HG02938 (cell line): ENCODE results near the gene IRX3.

Experiments used
- ATAC-seq: cut with Tn5 transposase; IDR thresholded peaks from one replicate; pipeline ENCODE4 v1.9.1; 2021; ENCODE audit warnings: mild to moderate bottlenecking, moderate library complexity; ENCODE audit not compliant: unreplicated experiment

IRX3 gene

GRCh38 chr16:54291656-54292487, 5.3 kb upstream of the IRX3 start:
- ATAC-seq: no peak

GRCh38 chr16:54290833-54291655, 4.5 kb upstream of the IRX3 start:
- no peak for ATAC-seq

- no peak for ATAC-seq
These were observed 3.6 kb upstream of the IRX3 start for GRCh38 chr16:54289945-54290832.

- no peak for ATAC-seq
These were observed 2.8 kb upstream of the IRX3 start for GRCh38 chr16:54289242-54289944.

GRCh38 chr16:54288835-54289241, 2.3 kb upstream of the IRX3 start:
- no peak for ATAC-seq

GRCh38 chr16:54288030-54288834, 1.6 kb upstream of the IRX3 start:
- ATAC-seq: no peak

DNA sequence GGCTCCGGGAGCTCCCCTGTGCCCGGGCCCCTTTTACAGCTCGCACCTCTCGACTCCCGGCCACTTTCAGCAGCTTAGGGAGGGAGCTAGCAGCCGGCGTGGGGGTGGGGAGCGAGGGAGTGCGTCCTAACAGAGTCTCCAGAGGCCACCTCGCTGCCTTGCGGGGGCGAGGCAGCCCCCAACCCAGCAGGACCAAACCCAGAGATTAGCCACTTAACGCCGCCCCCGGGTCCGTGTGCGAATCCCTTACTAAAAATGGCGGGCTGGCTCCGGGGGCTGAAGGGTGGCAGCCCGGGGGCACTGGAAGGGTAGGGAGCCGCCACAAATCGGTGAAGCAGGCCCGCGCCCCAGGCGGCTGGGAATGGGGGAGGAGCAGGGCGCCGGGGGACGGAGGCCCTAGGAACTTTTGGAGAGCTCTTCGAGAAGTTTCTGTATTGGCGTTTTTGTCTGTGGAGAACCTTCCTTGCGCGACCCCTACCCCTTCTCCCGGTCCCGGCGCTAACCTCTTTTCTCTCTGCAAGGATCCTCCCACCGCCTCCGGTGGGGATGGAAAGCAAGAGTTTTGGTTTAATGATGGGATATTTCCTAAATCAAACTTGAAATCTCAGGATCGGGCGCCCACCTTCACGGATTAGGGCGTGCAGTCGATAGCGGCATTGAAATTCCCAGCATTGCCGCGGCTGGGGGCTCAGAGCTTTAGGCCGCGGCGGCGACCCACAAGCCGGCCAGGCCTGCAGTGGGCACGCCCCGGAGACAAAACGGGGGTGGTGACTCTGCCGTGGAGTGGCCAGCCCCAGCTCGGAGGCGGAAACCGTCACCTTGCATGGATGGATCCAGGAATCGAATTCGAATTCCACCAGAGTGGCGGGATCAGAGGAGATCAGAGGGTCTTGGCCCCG, 793 bp upstream of the IRX3 start:
- no peak for ATAC-seq

DNA sequence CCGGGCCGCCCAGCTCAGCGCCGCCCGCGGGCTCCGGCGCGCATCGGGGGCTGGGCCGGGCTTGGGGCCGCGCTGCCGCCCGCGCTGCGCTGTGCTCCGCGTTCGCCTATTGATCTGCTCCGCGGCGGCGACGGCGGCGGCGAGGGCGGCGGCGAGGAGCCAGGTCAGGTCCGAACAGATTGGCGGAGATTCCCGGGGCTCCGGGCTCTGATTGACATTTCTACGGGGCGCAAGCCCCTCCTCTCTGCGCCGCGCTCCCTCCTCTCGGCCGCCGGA, 559 bp downstream of the IRX3 start:
- no peak for ATAC-seq

DNA sequence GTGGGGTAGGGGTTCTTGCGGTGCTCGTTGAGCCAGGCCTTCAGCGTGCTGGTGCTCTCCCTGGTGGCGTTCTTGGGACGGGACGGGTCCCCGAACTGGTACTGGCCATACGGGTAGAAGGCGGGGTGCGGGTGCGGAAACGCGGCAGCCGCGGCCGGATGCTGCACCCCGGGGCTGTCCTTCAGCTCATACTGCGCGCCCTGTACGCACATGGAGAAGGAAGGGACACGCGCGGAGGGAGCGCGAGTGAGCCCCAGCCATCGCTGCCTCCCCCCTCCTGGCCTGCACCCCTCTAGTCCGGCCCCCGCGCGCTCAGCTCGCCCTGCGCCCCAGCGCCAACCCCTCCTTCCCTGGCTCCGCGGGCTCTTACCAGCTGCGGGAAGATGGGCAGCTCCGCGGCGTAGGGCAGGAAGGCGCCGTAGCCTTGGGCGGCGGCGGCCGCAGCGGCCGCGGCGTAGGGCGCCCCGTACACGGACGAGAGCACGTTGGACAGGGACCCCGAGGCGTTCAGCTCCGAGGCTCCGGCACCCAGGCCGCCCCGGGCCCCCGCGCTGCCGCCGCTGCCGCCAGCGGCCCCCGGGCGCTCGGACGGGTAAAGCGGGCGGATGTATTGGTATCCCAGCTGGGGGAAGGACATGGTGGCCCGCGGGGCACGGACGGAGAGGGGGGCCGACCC, 1.0 kb downstream of the IRX3 start:
- ATAC-seq: no peak

- ATAC-seq: no peak
These were observed 1.6 kb downstream of the IRX3 start for GRCh38 chr16:54284931-54285413.

- ATAC-seq: no peak
These were observed 2.2 kb downstream of the IRX3 start for GRCh38 chr16:54284319-54284930.

GRCh38 chr16:54283725-54284318, 2.8 kb downstream of the IRX3 start:
- no peak for ATAC-seq

- ATAC-seq: no peak
These were observed 3.5 kb downstream of the IRX3 start for GRCh38 chr16:54282928-54283724.

GRCh38 chr16:54282202-54282927, 4.2 kb downstream of the IRX3 start:
- no peak for ATAC-seq

GRCh38 chr16:54281535-54282201, 4.9 kb downstream of the IRX3 start:
- no peak for ATAC-seq
